ENCODE data around the gene FAAH2.
"Not testable (repeated sequence)": the region's sequence is repeated elsewhere in the genome, so short reads cannot be mapped to it uniquely, and the experiment has no call there.

Gene FAAH2

DNA sequence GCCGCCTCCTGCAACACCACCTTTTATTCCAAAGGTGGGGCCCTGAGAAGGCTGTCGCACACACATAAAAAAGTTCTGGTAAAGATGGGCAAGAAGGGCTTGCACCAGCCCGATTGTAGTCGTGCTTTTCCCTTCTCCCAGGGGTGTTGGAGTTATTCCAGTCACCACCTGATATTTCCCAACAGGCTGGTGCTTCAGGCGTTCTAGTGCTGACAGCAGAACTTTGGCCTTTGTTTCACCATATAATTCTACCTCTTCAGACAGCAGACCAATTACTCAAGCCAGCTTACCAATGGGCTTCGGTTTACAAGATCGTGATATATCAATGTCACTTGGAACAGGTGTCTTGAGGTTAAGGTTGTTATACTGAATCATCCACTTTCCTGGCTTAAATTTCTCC is 107.7 kb downstream of the FAAH2 start:
- DNase-seq, result not testable (repeated sequence)

DNA sequence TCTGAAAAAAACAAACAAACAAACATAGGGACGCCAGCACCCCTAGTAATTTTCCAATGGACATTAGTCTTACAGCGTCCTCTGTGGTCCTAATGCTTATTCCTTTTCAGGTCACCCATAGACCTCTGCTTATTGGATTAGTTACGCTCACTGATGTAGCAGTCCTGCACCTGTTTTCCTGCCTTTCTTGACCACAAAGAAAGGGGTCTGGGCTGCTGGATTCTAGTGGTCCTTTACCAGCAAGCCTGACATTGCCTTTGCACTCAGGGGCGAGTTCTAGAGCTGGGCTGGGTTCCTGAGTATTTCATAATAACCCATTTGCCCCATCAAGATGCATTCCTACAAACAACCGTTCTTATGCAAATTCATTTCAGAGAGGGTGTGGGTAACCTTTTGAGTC is 116.7 kb downstream of the FAAH2 start:
- not testable (repeated sequence) for DNase-seq

DNA sequence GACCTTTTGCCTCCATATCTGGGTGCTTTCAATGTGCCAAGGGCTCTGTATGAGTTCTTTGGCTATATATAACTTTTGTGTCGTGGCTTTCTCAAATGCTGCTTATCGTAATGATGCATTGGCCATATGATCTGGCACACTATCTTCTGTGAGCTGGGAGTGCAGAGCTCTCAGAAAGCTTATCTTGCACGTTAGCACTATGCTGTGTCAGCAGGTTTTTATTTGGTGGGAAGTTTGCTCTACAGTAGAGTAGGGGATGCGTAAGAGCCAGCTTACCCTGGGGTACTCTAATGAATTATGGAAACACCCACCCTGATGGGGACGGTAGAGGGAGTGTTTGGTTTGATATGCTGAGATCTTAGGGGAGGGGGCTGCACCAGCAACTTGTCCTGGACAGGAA is 119.6 kb downstream of the FAAH2 start:
- no peak for DNase-seq

DNA sequence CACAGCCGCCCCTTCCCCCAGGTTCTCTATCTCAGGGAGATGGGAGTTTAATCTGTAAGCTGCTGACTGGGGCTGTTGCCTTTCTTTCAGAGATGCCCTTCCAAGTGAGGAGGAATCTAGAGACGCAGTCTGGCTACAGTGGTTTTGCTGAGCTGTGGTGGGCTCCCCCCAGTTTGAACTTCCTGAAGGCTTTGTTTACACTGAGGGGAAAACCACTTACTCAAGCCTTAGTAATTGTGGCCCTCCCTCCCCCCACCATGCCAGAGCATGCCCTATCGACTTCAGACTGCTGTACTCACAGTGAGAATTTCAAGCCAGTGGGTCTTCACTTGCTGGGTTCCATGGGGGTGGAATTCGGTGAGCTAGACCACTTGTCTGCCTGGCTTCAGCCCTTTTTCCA is 131.3 kb downstream of the FAAH2 start:
- no peak for DNase-seq

DNA sequence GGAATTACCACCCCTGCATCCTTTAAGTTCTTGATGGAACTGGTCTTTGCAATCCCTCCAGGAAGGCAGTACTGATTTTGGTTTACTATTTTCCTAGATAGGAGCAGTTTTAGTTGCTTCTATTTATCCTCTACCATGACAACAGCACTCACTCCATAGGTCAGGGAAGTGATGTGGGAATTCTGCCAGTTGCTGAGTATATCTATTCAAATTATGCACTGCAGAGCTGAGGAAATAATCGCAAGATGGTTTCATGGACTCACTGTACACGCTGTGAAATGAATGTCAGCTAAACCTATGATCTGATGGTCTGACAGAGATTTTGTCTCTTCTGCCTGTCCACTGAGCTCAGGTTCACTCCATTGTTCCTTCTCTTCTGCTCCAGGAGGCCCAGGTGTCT is 135.8 kb downstream of the FAAH2 start:
- DNase-seq, result no peak

DNA sequence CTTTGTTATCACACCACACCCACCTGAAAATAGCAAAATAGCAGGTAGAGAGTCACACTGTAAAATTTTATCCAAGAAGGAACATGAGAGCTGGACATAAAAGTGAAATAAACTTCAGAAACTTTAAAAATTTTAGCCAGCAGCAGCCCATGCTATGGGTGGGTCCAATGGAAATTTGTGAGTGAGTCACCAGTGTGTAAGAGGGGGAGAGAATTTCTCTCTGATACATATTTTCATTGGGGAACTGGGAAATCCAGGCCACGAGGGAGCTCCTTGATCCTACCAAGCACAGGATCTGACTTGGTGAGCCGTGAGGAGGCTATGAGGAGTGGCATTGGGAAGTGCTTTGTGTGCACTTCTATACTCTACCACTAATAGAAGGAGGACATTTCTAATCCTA is 136.3 kb downstream of the FAAH2 start:
- DNase-seq, result no peak

DNA sequence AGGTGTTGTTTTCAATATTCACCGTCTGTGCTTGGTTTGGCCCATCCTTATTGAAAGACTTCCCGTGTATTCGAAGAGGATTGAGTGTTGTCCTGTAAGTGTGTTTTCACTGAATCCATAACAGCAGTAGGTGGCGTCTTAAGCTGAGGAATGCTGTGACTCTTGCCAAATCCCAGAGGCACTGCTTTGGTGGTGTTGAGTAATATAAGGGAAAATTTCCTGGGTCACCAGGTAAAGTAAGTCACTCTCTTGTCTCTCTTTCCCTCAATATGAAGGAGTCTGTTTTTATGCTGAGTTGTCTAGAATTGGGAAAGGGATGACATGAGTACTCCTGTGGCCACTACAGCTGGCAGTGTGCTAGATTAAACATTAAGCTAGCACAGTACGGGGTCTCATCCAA is 158.6 kb downstream of the FAAH2 start:
- no peak for DNase-seq

DNA sequence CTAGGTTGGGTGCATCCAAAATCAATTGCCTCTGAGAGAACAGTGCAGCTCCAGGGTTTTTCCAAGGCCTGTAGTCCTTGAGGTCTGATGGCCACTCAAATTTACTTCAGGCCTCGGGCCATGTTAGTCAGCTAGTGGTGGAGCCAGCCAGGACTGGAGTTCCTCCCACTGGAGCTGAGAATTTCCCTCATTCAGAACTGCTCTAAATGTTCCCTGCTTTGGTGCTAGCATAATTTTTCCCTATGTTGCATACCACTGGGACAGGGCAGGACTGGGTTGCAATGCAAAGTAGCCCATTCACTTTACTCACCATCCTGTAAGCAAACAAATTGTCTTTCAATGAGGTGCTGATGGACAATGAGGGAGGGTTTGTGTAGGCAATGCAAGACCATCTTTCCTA is 159.3 kb downstream of the FAAH2 start:
- no peak for DNase-seq

DNA sequence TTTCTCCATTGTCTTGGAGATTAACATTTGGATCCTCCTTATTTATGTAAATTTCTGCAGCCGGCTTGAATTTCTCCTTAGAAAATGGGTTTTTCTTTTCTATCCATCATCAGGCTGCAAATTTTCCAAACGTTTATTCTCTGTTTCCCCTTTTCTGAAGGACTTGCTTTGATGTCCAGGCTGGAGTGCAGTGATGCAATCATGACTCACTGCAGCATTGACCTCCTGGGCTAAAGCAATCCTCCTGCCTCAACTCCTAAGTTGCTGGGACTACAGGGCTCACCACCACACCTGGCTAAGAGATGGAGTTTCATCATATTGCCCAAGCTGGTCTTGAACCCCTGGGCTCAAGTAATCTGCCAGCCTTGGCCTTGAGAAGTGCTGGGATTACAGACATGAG is 161.3 kb downstream of the FAAH2 start:
- no peak for DNase-seq

DNA sequence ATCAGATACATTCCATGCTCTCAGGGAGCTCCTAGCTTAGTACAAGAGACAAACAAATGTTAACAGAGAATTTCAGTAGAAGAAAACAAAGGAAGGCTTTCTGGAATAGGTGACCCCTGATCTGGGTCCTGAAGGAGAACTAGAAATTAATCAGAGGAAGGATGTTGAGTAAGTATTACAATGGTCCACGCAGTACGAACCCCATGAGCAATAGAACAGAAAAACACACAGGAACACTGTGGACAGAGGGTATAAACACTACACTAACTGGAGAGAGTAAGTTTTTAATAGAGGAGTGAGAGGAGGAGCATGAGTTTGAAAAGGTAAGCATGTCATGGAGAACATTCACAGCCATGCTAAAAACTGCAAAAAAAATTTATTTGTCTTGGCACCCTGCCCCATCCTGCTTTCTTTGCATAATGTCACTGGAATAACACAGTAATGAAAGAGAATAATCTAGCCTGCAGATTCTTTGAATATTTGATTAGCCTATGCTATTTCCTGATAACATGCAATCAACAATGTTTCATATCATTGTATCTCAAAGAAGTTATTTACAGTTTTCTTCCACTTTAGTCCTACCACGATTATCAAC is 165.0 kb downstream of the FAAH2 start:
- DNase-seq, result no peak

DNA sequence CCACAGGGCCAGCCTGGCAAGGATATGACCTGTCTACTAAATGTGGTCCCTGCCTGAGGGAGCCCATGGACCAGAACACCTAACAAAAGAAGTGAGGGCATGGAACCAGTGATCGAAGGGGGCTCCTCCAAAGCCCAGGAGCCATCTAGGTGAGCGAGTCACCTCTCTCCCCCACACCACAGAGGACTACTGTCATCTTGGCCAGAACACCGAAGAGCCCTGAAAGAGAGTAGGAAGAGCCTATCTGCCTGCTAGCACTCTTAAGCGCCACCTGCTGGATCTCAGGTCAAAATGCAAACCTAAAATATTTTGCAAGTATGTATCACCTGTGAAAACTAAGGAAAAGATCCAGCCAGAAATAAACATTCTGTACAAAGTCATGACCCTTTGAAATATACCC is 167.4 kb downstream of the FAAH2 start:
- DNase-seq, result peak; percentile 15

DNA sequence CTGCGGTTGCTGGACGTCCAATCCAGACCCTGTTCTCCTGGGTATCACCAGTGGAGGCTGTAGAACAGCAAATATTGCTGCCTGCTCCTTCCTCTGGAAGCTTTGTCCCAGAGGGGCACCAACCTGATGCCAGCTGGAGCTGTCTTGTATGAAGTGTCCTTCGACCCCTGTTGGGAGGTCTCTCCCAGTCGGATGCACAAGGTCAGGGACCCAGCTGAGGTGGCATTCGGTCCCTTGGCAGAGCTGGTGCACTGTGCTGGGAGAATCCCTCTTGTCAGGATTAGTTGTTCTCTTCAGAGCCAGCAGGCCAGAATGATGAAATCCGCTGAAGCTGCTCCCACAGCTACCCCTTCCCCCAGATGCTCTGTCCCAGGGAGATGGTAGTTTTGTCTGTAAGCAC is 195.0 kb downstream of the FAAH2 start:
- no peak for DNase-seq

DNA sequence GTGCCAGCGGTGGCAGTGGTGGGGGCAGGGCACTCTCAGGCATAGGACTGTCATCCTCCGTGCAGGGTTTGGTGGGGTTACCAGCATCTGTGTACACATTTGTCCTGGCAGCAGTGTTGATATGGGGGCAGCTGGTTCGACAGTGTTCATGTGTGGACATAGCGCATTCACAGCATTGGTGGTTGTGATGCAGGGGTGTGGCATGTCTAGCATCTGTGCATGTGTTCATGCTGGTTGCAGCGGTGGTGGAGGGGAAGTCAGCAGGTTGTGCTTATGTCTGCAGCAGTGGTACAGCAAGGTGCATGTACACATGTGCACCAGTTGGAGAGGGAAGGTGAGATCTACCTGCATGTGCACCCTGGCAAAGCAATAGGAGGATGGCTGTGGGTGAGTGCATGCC is 230.0 kb downstream of the FAAH2 start:
- DNase-seq, result no peak

DNA sequence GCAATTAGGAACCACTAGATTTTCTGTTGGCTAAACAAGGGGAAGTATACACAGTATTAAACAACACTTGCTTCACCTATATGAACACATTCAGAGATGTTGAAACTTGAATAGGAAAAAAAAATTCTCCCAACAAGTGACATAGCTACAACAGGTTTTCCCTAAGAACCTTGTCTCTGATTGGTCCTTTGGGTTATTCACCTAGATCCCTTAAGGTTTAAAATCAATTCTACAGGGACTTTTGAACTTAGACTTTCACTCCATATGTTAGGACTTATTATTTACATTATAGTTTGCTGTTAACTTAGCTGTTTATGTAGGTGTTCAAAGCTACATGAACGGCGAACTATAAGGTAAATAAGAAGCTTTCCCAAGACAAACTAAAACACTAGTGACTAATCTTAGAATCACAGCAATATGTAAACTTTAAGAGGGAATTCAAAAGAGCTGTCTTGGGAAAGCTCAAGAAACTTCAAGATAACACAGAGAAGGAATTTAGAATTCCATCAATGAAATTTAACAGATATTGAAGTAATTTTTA is 233.1 kb downstream of the FAAH2 start:
- no peak for DNase-seq

DNA sequence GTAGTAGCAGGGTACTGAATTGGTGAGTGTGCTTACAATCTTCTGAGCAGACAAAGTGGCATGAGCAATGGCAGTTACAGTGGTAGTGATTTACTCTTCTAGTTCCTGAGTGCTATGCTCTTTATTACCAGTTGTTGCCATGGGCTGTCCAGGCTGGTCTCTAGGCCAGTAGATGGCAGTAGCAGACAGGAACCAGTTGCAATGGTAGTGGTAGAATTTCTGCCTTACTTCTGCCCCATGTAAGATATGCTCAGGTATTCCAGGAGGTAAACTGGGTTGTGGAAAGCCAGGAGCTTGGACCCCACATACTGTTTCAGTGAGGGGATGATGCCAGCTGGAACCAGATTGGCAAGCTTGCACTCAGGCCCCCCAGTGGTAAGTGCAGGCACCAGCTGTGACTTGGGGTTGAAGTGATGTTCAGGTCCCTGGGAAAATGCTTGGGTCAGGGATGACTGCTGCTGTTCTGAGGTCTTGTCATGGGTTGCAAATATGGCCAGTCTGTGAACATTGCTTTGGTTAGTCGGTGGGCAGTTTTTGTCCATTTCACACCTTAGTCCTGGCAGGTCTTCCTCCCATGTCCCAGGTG is 242.3 kb downstream of the FAAH2 start:
- DNase-seq, result no peak
